HG03378 (cell line): ENCODE data around the gene STK10.

ENCODE experiments used
- ATAC-seq: cut with Tn5 transposase; IDR thresholded peaks from one replicate; pipeline ENCODE4 v1.9.1; 2021; ENCODE audit warnings: mild to moderate bottlenecking, moderate library complexity; ENCODE audit not compliant: unreplicated experiment

The STK10 gene

GRCh38 chr5:172144931-172145869 lies 42.8 kb downstream of the STK10 start:
- ATAC-seq = no peak

GRCh38 chr5:172144291-172144815 lies 43.7 kb downstream of the STK10 start:
- ATAC-seq = no peak

DNA sequence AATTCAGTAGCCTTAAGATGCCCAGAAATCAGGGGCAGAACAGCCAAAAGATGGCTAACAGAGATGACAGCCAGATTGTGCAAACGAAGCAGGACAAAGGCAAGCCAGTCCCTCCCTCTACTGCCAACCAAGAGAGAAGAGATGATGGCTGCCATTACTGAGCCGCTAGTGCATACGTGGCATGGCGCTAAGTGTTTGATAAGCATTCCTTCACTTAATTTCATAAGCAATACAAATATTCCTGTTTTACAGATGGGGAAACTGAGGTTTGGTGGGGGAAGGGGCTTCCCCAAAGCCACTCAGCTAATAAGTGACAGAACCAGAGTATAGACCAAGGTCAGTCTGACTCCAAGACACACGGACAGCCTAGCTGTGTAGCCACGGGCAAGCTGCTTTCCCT lies 44.1 kb downstream of the STK10 start:
- no peak for ATAC-seq

DNA sequence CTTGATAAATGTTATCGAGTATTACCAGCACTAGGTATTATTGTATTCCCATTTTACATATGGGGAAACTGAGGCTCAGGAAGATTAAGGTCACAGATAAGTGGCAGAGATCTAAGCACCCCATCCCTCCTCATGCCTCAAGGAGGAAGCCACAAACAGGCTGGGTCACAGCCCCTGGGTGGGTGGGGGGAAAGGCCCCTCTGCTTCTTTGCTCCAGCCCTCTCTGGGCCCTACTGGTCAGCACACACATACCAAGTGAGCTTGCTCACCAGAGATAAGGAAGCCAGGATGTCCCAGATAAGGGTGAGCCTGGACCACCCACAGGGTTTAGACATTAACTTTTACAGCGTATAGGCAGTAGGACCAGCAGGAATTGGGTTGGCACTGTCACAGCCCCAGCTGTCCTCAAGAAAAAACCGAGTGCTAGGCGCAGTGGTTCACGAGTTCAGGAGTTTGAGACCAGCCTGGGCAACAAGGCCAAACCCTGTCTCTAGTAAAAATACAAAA lies 45.3 kb downstream of the STK10 start:
- ATAC-seq = no peak

DNA sequence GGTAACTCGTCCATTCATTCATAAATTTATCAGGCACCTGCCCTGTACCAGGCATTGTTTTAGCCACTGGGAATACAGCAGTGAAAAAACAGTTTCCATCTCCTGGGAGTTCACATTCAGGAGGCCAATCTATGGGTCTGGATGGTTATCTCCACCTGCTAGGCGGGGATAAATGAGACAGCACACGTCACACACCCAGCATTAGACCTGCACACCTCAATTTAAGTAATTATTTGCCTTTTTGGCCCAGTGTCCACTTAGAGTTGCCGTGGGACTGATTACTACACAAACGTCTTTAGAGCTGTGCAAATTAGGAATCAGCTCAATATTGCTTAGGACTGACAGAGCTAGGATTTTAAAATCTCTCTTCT lies 46.1 kb downstream of the STK10 start:
- no peak for ATAC-seq

GRCh38 chr5:172140866-172141265 lies 47.2 kb downstream of the STK10 start:
- ATAC-seq = no peak

DNA sequence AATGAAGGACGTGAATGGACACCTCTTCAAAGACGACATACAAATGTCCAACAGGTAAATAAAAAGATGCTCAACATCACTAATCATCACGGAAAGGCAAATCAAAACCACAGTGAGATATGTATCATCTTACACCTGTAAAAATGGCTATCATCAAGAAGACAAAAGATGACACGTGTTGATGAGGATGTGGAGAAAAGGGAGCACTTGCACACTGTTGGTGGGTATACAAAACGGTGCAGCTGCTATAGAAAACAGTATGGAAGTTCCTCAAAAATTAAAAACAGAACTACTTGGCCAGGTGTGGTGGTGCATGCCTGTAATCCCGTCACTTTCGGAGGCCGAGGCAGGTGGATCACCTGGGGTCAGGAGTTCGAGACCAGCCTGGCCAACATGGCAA lies 47.9 kb downstream of the STK10 start:
- no peak for ATAC-seq

DNA sequence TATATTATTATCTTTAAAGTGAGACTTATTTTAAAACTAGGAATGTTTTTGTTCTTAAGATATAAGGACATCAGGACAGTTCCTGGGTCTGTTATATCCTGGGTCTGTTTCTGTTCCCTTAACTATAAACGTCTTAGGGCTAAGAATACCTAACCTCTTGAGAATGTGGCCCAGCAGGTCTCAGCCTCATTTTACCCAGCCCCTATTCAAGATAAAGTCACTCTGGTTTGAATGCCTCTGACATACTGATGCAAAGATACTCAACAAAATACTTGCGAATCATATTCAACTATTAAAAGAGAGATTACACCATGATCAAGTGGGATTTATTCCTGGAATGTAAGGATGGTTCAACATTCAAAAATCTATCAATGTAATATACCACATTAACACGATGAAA lies 51.0 kb downstream of the STK10 start:
- no peak for ATAC-seq

DNA sequence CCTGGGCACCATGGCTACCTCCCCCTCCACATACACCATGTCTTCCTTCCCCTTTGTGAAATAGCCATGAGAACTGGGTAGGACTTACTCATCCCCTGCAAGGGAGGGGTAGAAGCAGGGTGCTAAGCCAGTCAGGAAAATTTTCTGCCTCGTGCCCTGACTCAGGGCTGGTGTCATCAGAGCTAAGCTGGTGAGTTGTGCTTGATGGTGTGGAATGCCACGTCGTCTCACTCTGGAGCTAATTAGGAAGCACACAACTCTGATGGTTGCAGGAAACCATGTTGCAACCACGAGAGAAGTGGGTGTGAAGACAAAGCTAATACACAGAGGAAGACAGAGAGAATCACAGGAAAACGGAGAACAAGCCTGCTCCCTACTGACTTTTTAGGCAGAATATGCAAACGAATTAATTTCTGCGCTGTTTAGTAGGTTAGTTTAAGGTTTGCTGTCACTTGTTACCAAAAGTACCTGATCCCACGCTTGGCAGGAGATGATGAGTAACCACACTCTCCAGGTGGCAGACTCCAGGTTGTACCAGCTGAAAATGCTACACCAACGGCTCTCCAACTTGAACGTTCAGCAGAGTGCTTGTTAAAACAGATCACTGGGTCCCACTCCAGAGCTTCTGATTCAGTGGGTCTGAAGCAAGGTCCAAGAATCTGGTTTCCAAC lies 54.5 kb downstream of the STK10 start:
- no peak for ATAC-seq

GRCh38 chr5:172131690-172132089 lies 56.3 kb downstream of the STK10 start:
- ATAC-seq = no peak

DNA sequence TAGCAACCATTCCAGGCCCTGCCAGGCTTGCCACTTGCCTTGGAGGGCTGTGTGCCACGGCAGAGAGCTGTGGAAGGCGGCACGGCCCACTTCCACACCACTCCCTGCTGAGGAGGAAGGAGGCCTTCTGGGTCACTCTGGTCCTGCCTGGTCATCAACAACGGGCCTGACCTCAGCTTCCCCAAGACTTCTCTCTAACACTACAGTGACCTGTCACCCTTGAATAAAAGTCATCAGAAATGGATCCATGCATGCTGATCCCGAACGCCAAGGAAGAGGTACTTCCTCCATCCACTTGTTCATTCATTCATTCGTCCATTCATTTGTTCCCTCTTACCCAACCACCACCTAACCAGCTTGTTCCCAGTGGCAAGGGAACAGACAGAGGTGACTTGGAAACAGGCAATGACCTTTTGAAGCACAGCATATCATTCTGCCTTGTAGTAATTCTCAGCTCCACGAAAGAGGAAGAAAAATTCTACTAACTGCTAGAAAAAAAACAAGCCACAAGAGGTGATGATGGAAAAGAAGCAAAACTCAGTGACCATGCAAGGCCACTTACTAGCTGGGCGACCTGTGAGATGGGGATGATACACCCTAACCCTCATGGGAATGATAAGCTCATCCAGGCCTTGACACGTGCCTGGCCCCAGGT lies 58.6 kb downstream of the STK10 start:
- no peak for ATAC-seq

GRCh38 chr5:172127581-172127980 lies 60.4 kb downstream of the STK10 start:
- ATAC-seq = no peak

GRCh38 chr5:172123269-172123692 lies 64.7 kb downstream of the STK10 start:
- ATAC-seq = no peak

DNA sequence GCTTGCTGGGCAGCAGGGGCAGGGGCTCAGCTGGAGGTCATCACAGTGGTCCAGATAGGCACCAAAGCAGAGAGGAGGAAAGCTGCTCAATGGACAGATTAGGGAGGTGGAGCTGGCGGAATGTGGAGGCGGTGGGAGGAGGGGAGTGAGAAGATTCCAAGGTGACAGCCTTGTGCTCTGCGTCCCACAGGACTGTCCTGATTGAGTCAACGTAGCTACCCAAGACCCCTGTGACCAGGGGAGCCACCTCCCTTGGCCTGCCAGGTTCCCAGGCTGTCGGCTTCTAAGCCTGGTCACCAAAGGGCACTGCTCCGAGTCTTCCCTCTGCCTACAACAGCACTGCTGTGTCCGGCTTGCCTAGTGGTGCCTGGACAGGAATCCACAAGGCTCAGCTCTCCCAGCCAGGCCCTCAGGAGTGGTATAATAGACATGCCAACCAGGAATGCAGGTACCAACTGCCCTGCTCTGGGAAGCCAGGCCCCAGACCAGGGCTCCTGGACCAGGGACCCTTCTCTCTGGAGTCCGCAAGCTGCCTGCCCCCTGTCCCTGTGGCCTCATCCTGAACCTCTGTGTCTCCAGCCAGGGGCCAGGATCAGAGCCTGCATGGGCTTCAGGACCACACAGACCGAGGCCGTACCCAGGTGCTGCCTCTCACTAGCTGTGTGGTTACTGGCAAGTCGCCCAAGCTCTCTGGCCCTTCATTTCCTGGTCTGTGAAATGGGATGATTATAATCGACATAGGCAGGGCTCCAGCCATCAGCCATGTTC lies 67.9 kb downstream of the STK10 start:
- ATAC-seq = no peak

- no peak for ATAC-seq
Measured at GRCh38 chr5:172118891-172119290, 69.1 kb downstream of the STK10 start.

DNA sequence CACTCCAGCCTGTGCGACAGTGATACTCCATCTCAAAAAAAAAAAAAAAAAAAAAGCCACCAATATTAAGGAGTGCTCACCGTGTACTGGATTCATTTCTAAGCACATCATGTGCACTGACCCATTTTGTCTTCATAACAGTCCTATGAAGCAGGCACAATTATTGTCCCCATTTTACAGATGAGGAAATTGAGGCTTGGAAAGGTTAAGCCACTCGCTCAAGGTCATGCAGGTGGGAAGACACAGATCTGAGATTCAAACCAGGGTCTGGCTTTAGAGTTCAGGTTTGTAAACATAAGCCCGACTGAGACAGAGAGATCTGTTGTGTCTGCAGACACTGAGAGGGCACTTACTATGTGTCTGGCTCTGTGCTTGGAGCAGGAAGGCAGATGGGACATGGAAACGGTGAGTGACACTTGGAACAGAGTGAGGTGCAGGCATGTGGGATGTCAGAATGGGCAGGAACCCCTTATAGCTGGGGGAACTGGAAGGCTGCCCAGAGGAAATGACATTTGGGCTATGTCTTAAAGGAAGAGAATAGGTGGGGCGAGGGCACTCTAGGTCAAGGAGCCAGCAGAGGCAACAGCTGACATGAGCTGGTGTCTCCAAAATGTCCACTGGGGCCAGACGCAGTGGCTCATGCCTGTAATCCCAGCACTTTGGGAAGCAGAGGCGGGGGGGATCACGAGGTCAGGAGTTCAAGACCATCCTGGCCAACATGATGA lies 69.9 kb downstream of the STK10 start:
- ATAC-seq = no peak

- ATAC-seq = no peak
Measured at GRCh38 chr5:172115541-172115982, 72.5 kb downstream of the STK10 start.

GRCh38 chr5:172114875-172115422 lies 73.1 kb downstream of the STK10 start:
- ATAC-seq = peak; percentile 48

DNA sequence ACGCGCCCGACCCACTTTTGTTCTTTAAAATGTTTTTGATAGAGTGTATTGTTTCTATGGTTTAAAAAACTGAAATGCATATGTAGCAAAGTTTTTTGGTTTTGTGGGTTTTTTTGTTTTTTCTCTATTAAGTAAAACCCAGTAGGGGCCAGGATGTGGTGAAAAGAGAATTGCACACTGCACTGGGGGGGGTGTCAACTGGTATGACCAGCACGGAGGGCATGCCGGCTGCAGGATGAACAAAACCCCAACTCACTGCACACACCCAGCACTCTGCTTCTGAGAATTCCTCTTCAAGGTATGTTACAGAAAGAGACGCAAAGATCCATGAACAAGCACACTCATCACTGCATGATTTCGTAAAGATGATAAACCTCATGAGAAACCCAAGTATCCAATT lies 75.0 kb downstream of the STK10 start:
- ATAC-seq = no peak

- ATAC-seq = no peak
Measured at GRCh38 chr5:172111852-172112225, 76.2 kb downstream of the STK10 start.
